Chondrocyte (in vitro differentiated cells): Measurements from ENCODE around the gene RGSL1. TPM values are rescaled to one million over a fixed set of nuclear protein-coding genes. Genes with fewer than 3 reads are reported as not detected.

Experiments used
- DNase-seq: peaks from one replicate; pipeline ENCODE4 v3.0.0; 2021; ENCODE audit warnings: mixed read lengths, low spot score
- H3K27ac Mint-ChIP-seq: one replicate; pipeline ENCODE4 v1.8.0; 2021; ENCODE audit warnings: mild to moderate bottlenecking, moderate library complexity, mixed read lengths; ENCODE audit not compliant: unreplicated experiment
- H3K27me3 Mint-ChIP-seq: 2 replicates; pipeline ENCODE4 v1.8.0; 2021; ENCODE audit warnings: low read depth, mixed read lengths
- H3K36me3 Mint-ChIP-seq: 2 replicates; pipeline ENCODE4 v1.8.0; 2021; ENCODE audit warnings: low read depth, mixed read lengths
- H3K4me1 Mint-ChIP-seq: 2 replicates; pipeline ENCODE4 v1.8.0; 2021; ENCODE audit warnings: low read depth, mild to moderate bottlenecking, mixed read lengths
- H3K4me3 Mint-ChIP-seq: one replicate; pipeline ENCODE4 v1.8.0; 2021; ENCODE audit warnings: mild to moderate bottlenecking, moderate library complexity, mixed read lengths; ENCODE audit not compliant: unreplicated experiment
- H3K9me3 Mint-ChIP-seq: 2 replicates; pipeline ENCODE4 v1.8.0; 2021; ENCODE audit warnings: low read depth, mixed read lengths
- total RNA-seq: library from RNA; stranded (reverse); gene quantifications from 3 replicates; pipeline ENCODE4 v1.2.1, GENCODE V29; 2021
- TF ChIP-seq, protein P1 (sequence below): fragments of 200-600 bp; sonication (generic); IDR thresholded peaks from 2 replicates; pipeline ENCODE4 v1.5.0; 2021; ENCODE audit warnings: antibody characterized with exemption, mild to moderate bottlenecking, moderate library complexity

The RGSL1 gene
- total RNA-seq, 1 donor from 2014 or later: not detected

DNA sequence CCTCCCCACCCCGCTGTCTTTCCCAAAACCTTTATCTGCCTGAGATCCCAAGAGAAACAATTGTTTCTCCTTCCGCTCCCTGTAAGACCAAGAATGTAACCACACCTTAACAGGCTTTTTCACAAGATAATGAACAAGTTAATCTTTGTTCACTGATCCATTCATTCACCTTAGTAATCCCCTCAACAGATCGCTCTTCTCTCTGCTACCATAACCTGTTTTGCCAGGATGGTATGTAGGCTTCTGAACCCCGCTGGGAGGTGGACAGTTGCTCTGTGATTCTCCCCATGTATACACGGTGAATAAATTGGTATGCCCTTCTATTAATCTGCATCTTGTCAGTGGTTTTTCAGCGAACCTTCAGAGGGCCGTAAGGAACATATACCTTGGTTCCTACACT lies 18.7 kb upstream of the RGSL1 start:
- Mint-ChIP-seq H3K27ac (no peak overlapping the region), H3K4me3 (no peak overlapping the region), H3K4me1 (no peaks in the 10 kb centered on the region), H3K36me3 (no peaks in the 10 kb centered on the region), H3K27me3 (peaks cover 12% of the 10 kb centered on the region), H3K9me3 (no peaks in the 10 kb centered on the region)
- DNase-seq: no peak
- TF ChIP-seq, protein P1, sequence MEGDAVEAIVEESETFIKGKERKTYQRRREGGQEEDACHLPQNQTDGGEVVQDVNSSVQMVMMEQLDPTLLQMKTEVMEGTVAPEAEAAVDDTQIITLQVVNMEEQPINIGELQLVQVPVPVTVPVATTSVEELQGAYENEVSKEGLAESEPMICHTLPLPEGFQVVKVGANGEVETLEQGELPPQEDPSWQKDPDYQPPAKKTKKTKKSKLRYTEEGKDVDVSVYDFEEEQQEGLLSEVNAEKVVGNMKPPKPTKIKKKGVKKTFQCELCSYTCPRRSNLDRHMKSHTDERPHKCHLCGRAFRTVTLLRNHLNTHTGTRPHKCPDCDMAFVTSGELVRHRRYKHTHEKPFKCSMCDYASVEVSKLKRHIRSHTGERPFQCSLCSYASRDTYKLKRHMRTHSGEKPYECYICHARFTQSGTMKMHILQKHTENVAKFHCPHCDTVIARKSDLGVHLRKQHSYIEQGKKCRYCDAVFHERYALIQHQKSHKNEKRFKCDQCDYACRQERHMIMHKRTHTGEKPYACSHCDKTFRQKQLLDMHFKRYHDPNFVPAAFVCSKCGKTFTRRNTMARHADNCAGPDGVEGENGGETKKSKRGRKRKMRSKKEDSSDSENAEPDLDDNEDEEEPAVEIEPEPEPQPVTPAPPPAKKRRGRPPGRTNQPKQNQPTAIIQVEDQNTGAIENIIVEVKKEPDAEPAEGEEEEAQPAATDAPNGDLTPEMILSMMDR: no peak

DNA sequence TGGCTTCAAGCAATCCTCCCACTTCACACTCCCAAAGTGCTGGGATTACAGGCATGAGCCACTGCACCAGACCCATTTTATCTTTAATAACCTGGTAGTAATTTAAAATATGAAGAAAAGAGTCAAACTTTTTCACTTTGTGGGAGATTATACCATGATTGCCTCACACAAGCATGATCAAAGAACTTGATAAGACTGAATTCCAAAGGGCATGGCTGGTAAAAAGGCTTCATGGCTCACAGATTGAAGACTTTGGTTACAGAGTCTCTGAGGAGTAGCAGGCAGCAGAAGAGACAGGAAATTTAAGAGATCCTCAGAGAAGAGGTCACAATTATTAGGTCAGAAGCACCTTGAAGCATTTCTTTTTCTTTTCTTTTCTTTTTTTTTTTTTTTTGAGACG lies 16.4 kb upstream of the RGSL1 start:
- peaks cover 8% of the 10 kb centered on the region for H3K9me3 Mint-ChIP-seq
- TF ChIP-seq, protein P1: no peak
- H3K27me3 Mint-ChIP-seq: peaks cover 16% of the 10 kb centered on the region
- no peak overlapping the region for H3K4me3 Mint-ChIP-seq
- peaks cover 2% of the 10 kb centered on the region for H3K36me3 Mint-ChIP-seq
- H3K4me1 Mint-ChIP-seq: no peaks in the 10 kb centered on the region
- no peak for DNase-seq
- H3K27ac Mint-ChIP-seq: no peak overlapping the region

DNA sequence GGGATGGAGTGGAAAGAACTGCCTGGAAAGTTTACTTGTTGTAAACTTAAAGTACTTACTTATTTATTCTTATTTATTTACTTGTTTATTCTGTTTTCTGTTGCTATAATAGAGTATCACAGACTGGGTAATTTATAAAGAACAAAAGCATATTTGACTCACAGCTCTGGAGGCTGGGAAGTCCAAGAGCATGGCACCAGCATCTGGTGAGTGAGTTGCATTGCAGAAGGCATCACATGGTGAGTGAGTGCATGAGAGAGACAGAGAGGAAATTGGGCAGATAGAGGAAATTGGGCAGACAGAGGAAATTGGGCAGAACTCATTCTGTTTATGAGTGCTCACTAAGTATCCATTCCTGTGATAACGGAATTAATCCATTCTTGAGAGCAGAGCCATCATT lies 11.6 kb upstream of the RGSL1 start:
- Mint-ChIP-seq H3K4me3 (no peak overlapping the region), H3K36me3 (peaks cover 2% of the 10 kb centered on the region), H3K4me1 (no peaks in the 10 kb centered on the region), H3K27me3 (peaks cover 14% of the 10 kb centered on the region), H3K27ac (no peak overlapping the region), H3K9me3 (peaks cover 8% of the 10 kb centered on the region)
- TF ChIP-seq, protein P1: no peak
- no peak for DNase-seq

DNA sequence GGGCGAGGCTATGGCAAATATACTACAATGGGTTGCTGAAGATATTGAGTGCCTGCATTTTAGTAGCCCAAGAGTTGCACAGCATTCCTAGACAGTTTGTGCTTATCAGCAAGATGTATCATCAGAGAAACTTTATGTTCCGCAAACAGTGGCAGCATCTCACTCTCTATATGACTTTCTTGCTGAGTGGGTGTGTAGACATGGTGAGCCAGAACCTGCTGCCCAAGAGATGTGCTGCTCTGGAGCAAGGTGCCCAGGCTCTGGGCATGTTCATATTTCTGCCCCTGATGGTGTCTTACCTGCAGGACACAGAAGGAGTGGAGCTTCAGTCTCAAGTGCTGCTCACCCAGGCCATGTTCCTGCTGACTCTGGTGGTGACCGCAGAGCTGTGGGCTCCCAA lies 8.2 kb upstream of the RGSL1 start:
- no peak for DNase-seq
- H3K36me3 Mint-ChIP-seq: peaks cover 2% of the 10 kb centered on the region
- TF ChIP-seq, protein P1: no peak
- peaks cover 19% of the 10 kb centered on the region for H3K27me3 Mint-ChIP-seq
- no peaks in the 10 kb centered on the region for H3K4me1 Mint-ChIP-seq
- no peak overlapping the region for H3K4me3 Mint-ChIP-seq
- H3K9me3 Mint-ChIP-seq: peaks cover 8% of the 10 kb centered on the region
- no peak overlapping the region for H3K27ac Mint-ChIP-seq

DNA sequence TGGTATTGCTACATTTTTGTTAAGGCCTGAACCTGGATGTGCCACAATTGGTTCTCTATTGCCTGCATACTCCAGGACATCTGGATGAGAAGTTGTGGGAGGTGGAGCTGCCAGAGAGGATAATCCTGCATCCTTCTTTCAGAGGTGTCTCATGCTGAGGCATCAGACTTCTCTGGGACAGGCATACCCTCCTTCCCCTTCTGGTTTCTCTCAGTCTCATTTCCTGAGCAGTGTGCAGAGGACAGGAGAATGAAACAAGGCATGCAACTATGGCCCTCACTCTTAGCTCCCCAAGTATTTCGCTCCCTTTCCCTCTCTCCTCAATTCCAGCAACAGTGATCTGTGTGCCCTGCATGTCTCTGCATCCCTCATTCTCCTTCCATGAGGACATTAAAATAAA lies 7.6 kb upstream of the RGSL1 start:
- Mint-ChIP-seq H3K4me3 (no peak overlapping the region), H3K27ac (no peak overlapping the region), H3K9me3 (peaks cover 8% of the 10 kb centered on the region), H3K27me3 (peaks cover 19% of the 10 kb centered on the region), H3K36me3 (peaks cover 2% of the 10 kb centered on the region), H3K4me1 (no peaks in the 10 kb centered on the region)
- TF ChIP-seq, protein P1: no peak
- no peak for DNase-seq
